Astrocyte (in vitro differentiated cells and primary cell): ENCODE measurements around the gene TMEM89. TPM values are rescaled to one million over a fixed set of nuclear protein-coding genes. Genes with fewer than 3 reads are reported as not detected.

ENCODE experiments used
- DNase-seq: peaks from one replicate; pipeline ENCODE4 v3.0.0-alpha.2; 2010; ENCODE audit warnings: low read depth
- FAIRE-seq: peaks from 2 replicates; lab custom pipeline; 2011; peaks lifted over from hg19 to GRCh38; lab: Jason Lieb, UNC
- H2AFZ ChIP-seq: 2 replicates; pipeline ENCODE4 v1.6.0; 2012; ENCODE audit warnings: low read depth, low read length, inconsistent platforms
- H3K27ac ChIP-seq: 2 replicates; pipeline ENCODE4 v1.5.1; 2011; ENCODE audit warnings: low read depth, low read length, inconsistent platforms
- H3K27me3 ChIP-seq: 2 replicates; pipeline ENCODE4 v1.6.0; 2011; ENCODE audit warnings: low read length, inconsistent platforms; ENCODE audit not compliant: insufficient read depth
- H3K36me3 ChIP-seq: 2 replicates; pipeline ENCODE4 v1.5.1; 2011; ENCODE audit warnings: low read length, inconsistent platforms; ENCODE audit not compliant: insufficient read depth
- H3K4me1 ChIP-seq: 2 replicates; pipeline ENCODE4 v1.5.1; 2011; ENCODE audit warnings: low read length, inconsistent platforms; ENCODE audit not compliant: insufficient read depth
- H3K4me2 ChIP-seq: 2 replicates; pipeline ENCODE4 v1.6.0; 2012; ENCODE audit warnings: low read length, inconsistent platforms
- H3K4me3 ChIP-seq: 2 replicates; pipeline ENCODE4 v1.5.1; 2011; ENCODE audit warnings: low read depth, mild to moderate bottlenecking, low read length, inconsistent platforms; ENCODE audit not compliant: insufficient read depth
- H3K79me2 ChIP-seq: 2 replicates; pipeline ENCODE4 v1.6.0; 2012; ENCODE audit warnings: mild to moderate bottlenecking, low read length, inconsistent platforms; ENCODE audit not compliant: insufficient read depth
- H3K9ac ChIP-seq: 2 replicates; pipeline ENCODE4 v1.6.0; 2012; ENCODE audit warnings: mild to moderate bottlenecking, low read length, inconsistent platforms
- H3K9me3 ChIP-seq: 2 replicates; pipeline ENCODE4 v1.5.1; 2012; ENCODE audit warnings: low read depth, mild to moderate bottlenecking, low read length, inconsistent platforms; ENCODE audit not compliant: insufficient read depth
- H4K20me1 ChIP-seq: 2 replicates; pipeline ENCODE4 v1.6.0; 2012; ENCODE audit warnings: low read length, inconsistent platforms; ENCODE audit not compliant: insufficient read depth
- H3K27ac Mint-ChIP-seq: one replicate; pipeline ENCODE4 v1.8.0; 2021; ENCODE audit warnings: mild to moderate bottlenecking, mixed read lengths; ENCODE audit not compliant: unreplicated experiment
- H3K27me3 Mint-ChIP-seq: one replicate; pipeline ENCODE4 v1.8.0; 2021; ENCODE audit warnings: low read depth, mixed read lengths; ENCODE audit not compliant: unreplicated experiment
- H3K36me3 Mint-ChIP-seq: one replicate; pipeline ENCODE4 v1.8.0; 2021; ENCODE audit warnings: low read depth, mixed read lengths; ENCODE audit not compliant: unreplicated experiment
- H3K4me1 Mint-ChIP-seq: one replicate; pipeline ENCODE4 v1.8.0; 2021; ENCODE audit warnings: low read depth, mixed read lengths; ENCODE audit not compliant: unreplicated experiment
- H3K4me3 Mint-ChIP-seq: one replicate; pipeline ENCODE4 v1.8.0; 2021; ENCODE audit warnings: mild to moderate bottlenecking, moderate library complexity, mixed read lengths; ENCODE audit not compliant: unreplicated experiment
- H3K9me3 Mint-ChIP-seq: one replicate; pipeline ENCODE4 v1.8.0; 2021; ENCODE audit warnings: mild to moderate bottlenecking, mixed read lengths; ENCODE audit not compliant: unreplicated experiment
- EZH2 ChIP-seq: IDR thresholded peaks from 2 replicates; pipeline ENCODE4 v1.6.1; 2012; ENCODE audit warnings: mild to moderate bottlenecking, low read length, inconsistent platforms; ENCODE audit not compliant: insufficient read depth
- total RNA-seq: library from RNA; stranded (reverse); gene quantifications from 2 replicates; pipeline ENCODE4 v1.2.1, GENCODE V29; 2021
- TF ChIP-seq, protein P1 (sequence below): IDR thresholded peaks from 2 replicates; pipeline ENCODE4 v1.5.1; 2011; ENCODE audit warnings: low read depth, mild to moderate bottlenecking, inconsistent platforms, low read length, moderate library complexity; ENCODE audit not compliant: insufficient read depth

TMEM89 gene
- total RNA-seq, 1 donor from 2014 or later: 0.36 TPM

GRCh38 chr3:48644898-48645760 lies 23.6 kb upstream of the TMEM89 start:
- H3K36me3 Mint-ChIP-seq: peaks cover 12% of the 10 kb centered on the region
- FAIRE-seq (no peak), DNase-seq (no peak)
- H3K4me1 Mint-ChIP-seq: no peaks in the 10 kb centered on the region
- H3K36me3 ChIP-seq: no peaks in the 10 kb centered on the region
- no peak overlapping the region for H3K9ac ChIP-seq
- no peaks in the 10 kb centered on the region for H3K4me1 ChIP-seq
- no peak overlapping the region for H3K27ac Mint-ChIP-seq
- TF ChIP-seq, protein P1, sequence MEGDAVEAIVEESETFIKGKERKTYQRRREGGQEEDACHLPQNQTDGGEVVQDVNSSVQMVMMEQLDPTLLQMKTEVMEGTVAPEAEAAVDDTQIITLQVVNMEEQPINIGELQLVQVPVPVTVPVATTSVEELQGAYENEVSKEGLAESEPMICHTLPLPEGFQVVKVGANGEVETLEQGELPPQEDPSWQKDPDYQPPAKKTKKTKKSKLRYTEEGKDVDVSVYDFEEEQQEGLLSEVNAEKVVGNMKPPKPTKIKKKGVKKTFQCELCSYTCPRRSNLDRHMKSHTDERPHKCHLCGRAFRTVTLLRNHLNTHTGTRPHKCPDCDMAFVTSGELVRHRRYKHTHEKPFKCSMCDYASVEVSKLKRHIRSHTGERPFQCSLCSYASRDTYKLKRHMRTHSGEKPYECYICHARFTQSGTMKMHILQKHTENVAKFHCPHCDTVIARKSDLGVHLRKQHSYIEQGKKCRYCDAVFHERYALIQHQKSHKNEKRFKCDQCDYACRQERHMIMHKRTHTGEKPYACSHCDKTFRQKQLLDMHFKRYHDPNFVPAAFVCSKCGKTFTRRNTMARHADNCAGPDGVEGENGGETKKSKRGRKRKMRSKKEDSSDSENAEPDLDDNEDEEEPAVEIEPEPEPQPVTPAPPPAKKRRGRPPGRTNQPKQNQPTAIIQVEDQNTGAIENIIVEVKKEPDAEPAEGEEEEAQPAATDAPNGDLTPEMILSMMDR: no peak
- TF ChIP-seq EZH2: no peak
- H3K27me3 ChIP-seq: no peaks in the 10 kb centered on the region
- peaks cover 11% of the 10 kb centered on the region for H3K27me3 Mint-ChIP-seq
- H4K20me1 ChIP-seq: no peaks in the 10 kb centered on the region
- H3K9me3 Mint-ChIP-seq: no peaks in the 10 kb centered on the region
- H2AFZ ChIP-seq: no peak overlapping the region
- no peaks in the 10 kb centered on the region for H3K9me3 ChIP-seq
- H3K79me2 ChIP-seq: no peaks in the 10 kb centered on the region
- H3K4me3 ChIP-seq: no peak overlapping the region
- H3K4me3 Mint-ChIP-seq: no peak overlapping the region
- no peak overlapping the region for H3K4me2 ChIP-seq
- no peak overlapping the region for H3K27ac ChIP-seq

GRCh38 chr3:48642605-48643004 lies 21.0 kb upstream of the TMEM89 start:
- peaks cover 13% of the 10 kb centered on the region for H3K27me3 Mint-ChIP-seq
- Histone ChIP-seq H2AFZ (no peak overlapping the region), H3K9me3 (no peaks in the 10 kb centered on the region), H3K4me1 (no peaks in the 10 kb centered on the region), H3K27me3 (no peaks in the 10 kb centered on the region), H3K9ac (no peak overlapping the region), H3K79me2 (no peaks in the 10 kb centered on the region), H3K27ac (no peak overlapping the region), H4K20me1 (no peaks in the 10 kb centered on the region), H3K4me2 (no peak overlapping the region), H3K4me3 (no peak overlapping the region), H3K36me3 (no peaks in the 10 kb centered on the region)
- peaks cover 22% of the 10 kb centered on the region for H3K36me3 Mint-ChIP-seq
- no peaks in the 10 kb centered on the region for H3K9me3 Mint-ChIP-seq
- DNase-seq (no peak), FAIRE-seq (no peak)
- no peaks in the 10 kb centered on the region for H3K4me1 Mint-ChIP-seq
- H3K4me3 Mint-ChIP-seq: no peak overlapping the region
- TF ChIP-seq EZH2: no peak
- TF ChIP-seq, protein P1: no peak
- H3K27ac Mint-ChIP-seq: no peak overlapping the region

- Mint-ChIP-seq H3K9me3 (no peaks in the 10 kb centered on the region), H3K4me1 (peaks cover 4% of the 10 kb centered on the region), H3K36me3 (peaks cover 22% of the 10 kb centered on the region), H3K27me3 (peaks cover 12% of the 10 kb centered on the region), H3K27ac (no peak overlapping the region), H3K4me3 (no peak overlapping the region)
- H2AFZ ChIP-seq: no peak overlapping the region
- H3K4me2 ChIP-seq: no peak overlapping the region
- no peak overlapping the region for H3K27ac ChIP-seq
- no peaks in the 10 kb centered on the region for H3K79me2 ChIP-seq
- H3K4me3 ChIP-seq: no peak overlapping the region
- DNase-seq (no peak), FAIRE-seq (no peak)
- no peaks in the 10 kb centered on the region for H4K20me1 ChIP-seq
- H3K4me1 ChIP-seq: peaks cover 1% of the 10 kb centered on the region
- no peaks in the 10 kb centered on the region for H3K36me3 ChIP-seq
- H3K27me3 ChIP-seq: no peaks in the 10 kb centered on the region
- TF ChIP-seq, protein P1: no peak
- TF ChIP-seq EZH2: no peak
- no peak overlapping the region for H3K9ac ChIP-seq
- no peaks in the 10 kb centered on the region for H3K9me3 ChIP-seq
These were observed 19.8 kb upstream of the TMEM89 start for GRCh38 chr3:48641396-48641795.
